ENCODE measurements around the gene CCDC9B. TPM values are rescaled to one million over a fixed set of nuclear protein-coding genes. Genes with fewer than 3 reads are reported as not detected.

The CCDC9B gene
- polyA plus RNA-seq, 2 of the 4 experiments (the other 2 are of a cell fraction): 1.9 to 23.4 TPM

- TF ChIP-seq, protein P1, sequence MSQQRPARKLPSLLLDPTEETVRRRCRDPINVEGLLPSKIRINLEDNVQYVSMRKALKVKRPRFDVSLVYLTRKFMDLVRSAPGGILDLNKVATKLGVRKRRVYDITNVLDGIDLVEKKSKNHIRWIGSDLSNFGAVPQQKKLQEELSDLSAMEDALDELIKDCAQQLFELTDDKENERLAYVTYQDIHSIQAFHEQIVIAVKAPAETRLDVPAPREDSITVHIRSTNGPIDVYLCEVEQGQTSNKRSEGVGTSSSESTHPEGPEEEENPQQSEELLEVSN (IDR thresholded peaks at IDR 0.05; ENCODE audit: borderline replicate concordance, low read depth): no peak
- TF ChIP-seq GATA3 (IDR thresholded peaks at IDR 0.05; ENCODE audit: borderline replicate concordance) (no peak), PHF8 (IDR thresholded peaks at IDR 0.05; ENCODE audit: borderline replicate concordance, low read depth) (no peak), USF2 (IDR thresholded peaks at IDR 0.05) (no peak), HMGXB4 (CRISPR knock-in tag; IDR thresholded peaks at IDR 0.05; ENCODE audit: borderline replicate concordance) (no peak), ZFP36 (IDR thresholded peaks at IDR 0.05; ENCODE audit: borderline replicate concordance, partially characterized antibody) (no peak), CBX8 (IDR thresholded peaks at IDR 0.05) (no peak)
- TF ChIP-seq, protein P2, sequence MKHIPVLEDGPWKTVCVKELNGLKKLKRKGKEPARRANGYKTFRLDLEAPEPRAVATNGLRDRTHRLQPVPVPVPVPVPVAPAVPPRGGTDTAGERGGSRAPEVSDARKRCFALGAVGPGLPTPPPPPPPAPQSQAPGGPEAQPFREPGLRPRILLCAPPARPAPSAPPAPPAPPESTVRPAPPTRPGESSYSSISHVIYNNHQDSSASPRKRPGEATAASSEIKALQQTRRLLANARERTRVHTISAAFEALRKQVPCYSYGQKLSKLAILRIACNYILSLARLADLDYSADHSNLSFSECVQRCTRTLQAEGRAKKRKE (CRISPR knock-in tag; IDR thresholded peaks at IDR 0.05; ENCODE audit: low read depth): no peak
These were observed 28.2 kb upstream of the CCDC9B start (continued) for GRCh38 chr15:40368719-40369473.

DNA sequence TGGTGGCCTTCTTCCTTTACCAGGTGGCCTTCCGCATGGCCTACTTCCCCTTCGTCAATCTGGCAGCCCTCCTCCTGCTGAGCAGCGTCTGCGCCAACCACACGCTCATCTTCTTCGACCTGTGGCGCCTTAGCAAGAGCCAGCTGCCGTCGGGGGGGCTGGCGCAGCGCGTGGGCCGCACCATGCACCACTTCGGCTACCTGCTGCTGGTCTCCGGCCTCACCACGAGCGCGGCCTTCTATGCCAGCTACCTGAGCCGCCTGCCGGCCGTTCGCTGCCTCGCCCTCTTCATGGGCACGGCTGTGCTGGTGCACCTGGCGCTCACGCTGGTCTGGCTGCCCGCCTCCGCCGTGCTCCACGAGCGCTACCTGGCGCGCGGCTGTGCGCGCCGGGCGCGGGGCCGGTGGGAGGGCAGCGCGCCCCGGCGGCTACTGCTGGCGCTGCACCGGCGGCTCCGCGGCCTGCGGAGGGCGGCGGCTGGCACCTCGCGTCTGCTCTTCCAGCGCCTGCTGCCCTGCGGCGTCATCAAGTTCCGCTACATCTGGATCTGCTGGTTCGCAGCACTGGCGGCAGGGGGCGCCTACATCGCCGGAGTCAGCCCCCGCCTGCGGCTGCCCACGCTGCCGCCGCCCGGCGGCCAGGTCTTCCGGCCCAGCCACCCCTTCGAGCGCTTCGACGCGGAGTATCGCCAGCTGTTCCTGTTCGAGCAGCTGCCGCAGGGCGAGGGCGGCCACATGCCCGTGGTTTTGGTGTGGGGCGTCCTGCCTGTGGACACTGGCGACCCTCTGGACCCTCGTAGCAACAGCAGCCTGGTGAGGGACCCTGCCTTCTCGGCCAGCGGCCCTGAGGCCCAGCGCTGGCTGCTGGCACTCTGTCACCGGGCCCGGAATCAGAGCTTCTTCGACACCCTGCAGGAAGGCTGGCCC lies 27.2 kb upstream of the CCDC9B start:
- DNase-seq (ENCODE audit: low read depth in 1 of 2, low spot score in 1 of 2) (peak; percentile 70 to 87), FAIRE-seq (no peak), ATAC-seq (peak; percentile 88 to 92)
- ChIA-PET POLR2A (no interaction called here), CTCF (interaction anchor here (0.7 to 9.5 kb wide), 28 partner anchors 8 to 259 kb away, joined by 3 to 135 read pairs (median 6); partner anchors contain the start of genes BMF, CCDC9B, DISP2 and INAFM2)
- TF ChIP-seq, protein P1 (IDR thresholded peaks at IDR 0.05; ENCODE audit: borderline replicate concordance, low read depth): peak; percentile 94
- TF ChIP-seq SMC3 (IDR thresholded peaks at IDR 0.05): peak; percentile 61
- no peak for TF ChIP-seq JUNB (IDR thresholded peaks at IDR 0.05)
- no peak for TF ChIP-seq TFCP2L1 (CRISPR knock-in tag; IDR thresholded peaks at IDR 0.05)
- no peak for TF ChIP-seq CBX8 (IDR thresholded peaks at IDR 0.05)
- no peak for TF ChIP-seq CHD2 (IDR thresholded peaks at IDR 0.05; ENCODE audit: low read length, partially characterized antibody)
- TF ChIP-seq MAX (IDR thresholded peaks at IDR 0.05): peak; percentile 93
- TF ChIP-seq, protein P3, sequence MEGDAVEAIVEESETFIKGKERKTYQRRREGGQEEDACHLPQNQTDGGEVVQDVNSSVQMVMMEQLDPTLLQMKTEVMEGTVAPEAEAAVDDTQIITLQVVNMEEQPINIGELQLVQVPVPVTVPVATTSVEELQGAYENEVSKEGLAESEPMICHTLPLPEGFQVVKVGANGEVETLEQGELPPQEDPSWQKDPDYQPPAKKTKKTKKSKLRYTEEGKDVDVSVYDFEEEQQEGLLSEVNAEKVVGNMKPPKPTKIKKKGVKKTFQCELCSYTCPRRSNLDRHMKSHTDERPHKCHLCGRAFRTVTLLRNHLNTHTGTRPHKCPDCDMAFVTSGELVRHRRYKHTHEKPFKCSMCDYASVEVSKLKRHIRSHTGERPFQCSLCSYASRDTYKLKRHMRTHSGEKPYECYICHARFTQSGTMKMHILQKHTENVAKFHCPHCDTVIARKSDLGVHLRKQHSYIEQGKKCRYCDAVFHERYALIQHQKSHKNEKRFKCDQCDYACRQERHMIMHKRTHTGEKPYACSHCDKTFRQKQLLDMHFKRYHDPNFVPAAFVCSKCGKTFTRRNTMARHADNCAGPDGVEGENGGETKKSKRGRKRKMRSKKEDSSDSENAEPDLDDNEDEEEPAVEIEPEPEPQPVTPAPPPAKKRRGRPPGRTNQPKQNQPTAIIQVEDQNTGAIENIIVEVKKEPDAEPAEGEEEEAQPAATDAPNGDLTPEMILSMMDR (IDR thresholded peaks at IDR 0.05): peak; percentile 81
- peak; percentile 35 to 62 for TF ChIP-seq RAD21 (conservative IDR thresholded peaks at IDR 0.05 in 1 of 2, IDR thresholded peaks at IDR 0.05 in 1 of 2)
- H3K9me3 ChIP-seq: no peaks in the 10 kb centered on the region
- H3K27ac ChIP-seq: peak overlapping the region; percentile 55 to 87; a peak in 5 of 6 replicates
- 0 out of 3 replicates have a peak, but pooled peaks cover 7% of the 10 kb centered on the region for H3K4me1 ChIP-seq
- WGBS (ENCODE audit: missing lambda C conversion rate): 87% methylated on average over 6 of the region's 91 CpGs
- H3K4me3 ChIP-seq: peak overlapping the region; percentile 33
- H3K4me2 ChIP-seq: peak overlapping the region; percentile 82
